ENCODE data around the gene JAM3. TPM values are rescaled to one million over a fixed set of nuclear protein-coding genes. Genes with fewer than 3 reads are reported as not detected.
A peak's percentile ranks its signal among the peaks of the same experiment; 100 is the strongest.

The JAM3 gene
- total RNA-seq, 1 donor from 2014 or later: 68.1 TPM

DNA sequence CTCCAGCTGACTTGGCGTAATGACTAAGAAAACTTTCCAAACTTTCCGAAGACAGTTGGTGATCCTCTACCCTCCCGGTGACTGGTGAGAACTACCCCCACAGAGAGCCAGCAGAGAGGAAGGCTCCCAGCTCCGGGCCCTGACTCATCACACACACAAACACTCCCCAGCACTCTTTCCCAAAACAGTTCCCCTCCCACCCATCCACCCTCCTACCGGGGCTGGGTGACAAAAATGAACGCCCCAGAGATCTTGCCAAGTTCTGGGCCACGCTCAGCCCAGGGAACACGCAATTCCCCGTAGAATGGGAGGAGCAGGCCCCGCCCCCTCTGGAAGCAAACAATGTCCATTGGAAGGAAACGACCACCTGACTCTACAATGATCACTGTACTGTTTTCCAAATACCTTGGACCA is 21.3 kb upstream of the JAM3 start:
- no peak overlapping the region for H3K9ac ChIP-seq
- no peak for DNase-seq (ENCODE audit: low spot score)
- peaks cover 3% of the 10 kb centered on the region for H3K4me1 ChIP-seq
- no peaks in the 10 kb centered on the region for H3K36me3 ChIP-seq
- Mint-ChIP-seq H3K4me3 (no peak overlapping the region), H3K27me3 (ENCODE audit: insufficient read depth, low read depth) (peaks cover 11% of the 10 kb centered on the region), H3K9me3 (peaks cover 2% of the 10 kb centered on the region), H3K4me1 (peaks cover 18% of the 10 kb centered on the region), H3K27ac (no peak overlapping the region), H3K36me3 (no peaks in the 10 kb centered on the region)
- TF ChIP-seq EZH2phosphoT487 (IDR thresholded peaks at IDR 0.05): no peak
- H4K20me1 ChIP-seq (ENCODE audit: low read depth): no peaks in the 10 kb centered on the region
- H3K4me3 ChIP-seq: no peak overlapping the region
- H3K27me3 ChIP-seq: peaks cover 10% of the 10 kb centered on the region
- H3K79me2 ChIP-seq (ENCODE audit: low read depth): no peaks in the 10 kb centered on the region
- H3K4me2 ChIP-seq: no peak overlapping the region
- no peaks in the 10 kb centered on the region for H3F3A ChIP-seq (ENCODE audit: low read depth)
- no peaks in the 10 kb centered on the region for H3K9me3 ChIP-seq (ENCODE audit: low read depth)
- no peak overlapping the region for H3K27ac ChIP-seq
- H2AFZ ChIP-seq (replicated peaks): peak overlapping the region; percentile 4

DNA sequence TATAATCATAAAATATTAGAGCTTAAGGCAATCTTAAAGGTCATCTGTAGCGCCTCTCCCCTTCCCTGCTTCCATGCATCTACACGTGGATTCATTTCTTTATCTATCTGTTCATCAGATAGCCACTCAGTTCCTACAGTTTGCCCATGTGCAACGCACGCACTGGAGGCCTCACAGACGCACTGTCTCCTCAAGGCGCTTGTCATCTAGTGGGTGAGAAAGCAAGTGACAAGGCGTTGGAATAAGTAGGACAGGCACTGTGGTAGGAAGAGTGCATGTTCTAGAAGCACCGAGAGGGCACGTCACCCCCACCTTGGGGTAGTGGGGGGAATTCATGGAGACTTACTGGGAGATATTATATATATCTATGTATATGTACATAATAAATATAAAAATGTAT is 20.8 kb upstream of the JAM3 start:
- Mint-ChIP-seq H3K36me3 (no peaks in the 10 kb centered on the region), H3K4me3 (no peak overlapping the region), H3K27ac (no peak overlapping the region), H3K27me3 (ENCODE audit: insufficient read depth, low read depth) (peaks cover 11% of the 10 kb centered on the region), H3K4me1 (peaks cover 21% of the 10 kb centered on the region), H3K9me3 (peaks cover 2% of the 10 kb centered on the region)
- H3K4me1 ChIP-seq: peaks cover 3% of the 10 kb centered on the region
- peak overlapping the region; percentile 4 for H2AFZ ChIP-seq (replicated peaks)
- H3K79me2 ChIP-seq (ENCODE audit: low read depth): no peaks in the 10 kb centered on the region
- DNase-seq (ENCODE audit: low spot score): no peak
- H3F3A ChIP-seq (ENCODE audit: low read depth): no peaks in the 10 kb centered on the region
- no peaks in the 10 kb centered on the region for H3K9me3 ChIP-seq (ENCODE audit: low read depth)
- no peaks in the 10 kb centered on the region for H4K20me1 ChIP-seq (ENCODE audit: low read depth)
- H3K27me3 ChIP-seq: peaks cover 10% of the 10 kb centered on the region
- H3K36me3 ChIP-seq: no peaks in the 10 kb centered on the region
- H3K9ac ChIP-seq: no peak overlapping the region
- no peak overlapping the region for H3K4me2 ChIP-seq
- TF ChIP-seq EZH2 (IDR thresholded peaks at IDR 0.05): no peak
- no peak for TF ChIP-seq EZH2phosphoT487 (IDR thresholded peaks at IDR 0.05)
- TF ChIP-seq, protein P1, sequence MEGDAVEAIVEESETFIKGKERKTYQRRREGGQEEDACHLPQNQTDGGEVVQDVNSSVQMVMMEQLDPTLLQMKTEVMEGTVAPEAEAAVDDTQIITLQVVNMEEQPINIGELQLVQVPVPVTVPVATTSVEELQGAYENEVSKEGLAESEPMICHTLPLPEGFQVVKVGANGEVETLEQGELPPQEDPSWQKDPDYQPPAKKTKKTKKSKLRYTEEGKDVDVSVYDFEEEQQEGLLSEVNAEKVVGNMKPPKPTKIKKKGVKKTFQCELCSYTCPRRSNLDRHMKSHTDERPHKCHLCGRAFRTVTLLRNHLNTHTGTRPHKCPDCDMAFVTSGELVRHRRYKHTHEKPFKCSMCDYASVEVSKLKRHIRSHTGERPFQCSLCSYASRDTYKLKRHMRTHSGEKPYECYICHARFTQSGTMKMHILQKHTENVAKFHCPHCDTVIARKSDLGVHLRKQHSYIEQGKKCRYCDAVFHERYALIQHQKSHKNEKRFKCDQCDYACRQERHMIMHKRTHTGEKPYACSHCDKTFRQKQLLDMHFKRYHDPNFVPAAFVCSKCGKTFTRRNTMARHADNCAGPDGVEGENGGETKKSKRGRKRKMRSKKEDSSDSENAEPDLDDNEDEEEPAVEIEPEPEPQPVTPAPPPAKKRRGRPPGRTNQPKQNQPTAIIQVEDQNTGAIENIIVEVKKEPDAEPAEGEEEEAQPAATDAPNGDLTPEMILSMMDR (IDR thresholded peaks at IDR 0.05): no peak
- H3K27ac ChIP-seq: no peak overlapping the region
- no peak overlapping the region for H3K4me3 ChIP-seq

DNA sequence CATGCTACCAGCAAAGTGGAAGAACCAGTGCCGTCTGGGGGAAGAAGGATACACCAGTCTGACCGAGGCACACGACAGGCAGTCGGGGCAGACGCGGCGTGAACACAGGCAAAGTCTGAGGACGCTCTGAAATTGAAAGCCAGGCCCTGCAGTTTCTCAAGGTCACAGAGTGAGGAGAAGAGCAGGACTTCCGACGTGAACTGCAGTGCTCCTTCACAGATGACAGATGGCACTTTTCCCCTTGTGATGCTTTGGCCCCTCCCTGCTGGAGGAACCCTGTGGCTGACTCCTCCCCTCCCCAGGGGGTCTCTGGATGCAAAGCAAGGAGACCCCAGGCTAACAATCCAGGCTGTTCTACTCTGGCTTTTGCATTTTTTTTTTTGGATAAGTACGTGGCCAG is 19.6 kb upstream of the JAM3 start:
- Histone ChIP-seq H4K20me1 (ENCODE audit: low read depth) (no peaks in the 10 kb centered on the region), H3F3A (ENCODE audit: low read depth) (no peaks in the 10 kb centered on the region), H3K27ac (no peak overlapping the region), H3K79me2 (ENCODE audit: low read depth) (no peaks in the 10 kb centered on the region), H3K36me3 (no peaks in the 10 kb centered on the region), H3K4me2 (no peak overlapping the region), H3K27me3 (peaks cover 10% of the 10 kb centered on the region), H3K9me3 (ENCODE audit: low read depth) (no peaks in the 10 kb centered on the region), H3K9ac (no peak overlapping the region), H3K4me1 (peaks cover 3% of the 10 kb centered on the region), H3K4me3 (no peak overlapping the region), H2AFZ (replicated peaks) (no peak overlapping the region)
- H3K27ac Mint-ChIP-seq: no peak overlapping the region
- H3K4me3 Mint-ChIP-seq: no peak overlapping the region
- no peaks in the 10 kb centered on the region for H3K36me3 Mint-ChIP-seq
- DNase-seq (ENCODE audit: low spot score): no peak
- TF ChIP-seq EZH2 (IDR thresholded peaks at IDR 0.05) (no peak), EZH2phosphoT487 (IDR thresholded peaks at IDR 0.05) (no peak)
- TF ChIP-seq, protein P1 (IDR thresholded peaks at IDR 0.05): no peak
- peaks cover 26% of the 10 kb centered on the region for H3K4me1 Mint-ChIP-seq
- H3K27me3 Mint-ChIP-seq (ENCODE audit: insufficient read depth, low read depth): peaks cover 7% of the 10 kb centered on the region
- H3K9me3 Mint-ChIP-seq: peaks cover 2% of the 10 kb centered on the region

DNA sequence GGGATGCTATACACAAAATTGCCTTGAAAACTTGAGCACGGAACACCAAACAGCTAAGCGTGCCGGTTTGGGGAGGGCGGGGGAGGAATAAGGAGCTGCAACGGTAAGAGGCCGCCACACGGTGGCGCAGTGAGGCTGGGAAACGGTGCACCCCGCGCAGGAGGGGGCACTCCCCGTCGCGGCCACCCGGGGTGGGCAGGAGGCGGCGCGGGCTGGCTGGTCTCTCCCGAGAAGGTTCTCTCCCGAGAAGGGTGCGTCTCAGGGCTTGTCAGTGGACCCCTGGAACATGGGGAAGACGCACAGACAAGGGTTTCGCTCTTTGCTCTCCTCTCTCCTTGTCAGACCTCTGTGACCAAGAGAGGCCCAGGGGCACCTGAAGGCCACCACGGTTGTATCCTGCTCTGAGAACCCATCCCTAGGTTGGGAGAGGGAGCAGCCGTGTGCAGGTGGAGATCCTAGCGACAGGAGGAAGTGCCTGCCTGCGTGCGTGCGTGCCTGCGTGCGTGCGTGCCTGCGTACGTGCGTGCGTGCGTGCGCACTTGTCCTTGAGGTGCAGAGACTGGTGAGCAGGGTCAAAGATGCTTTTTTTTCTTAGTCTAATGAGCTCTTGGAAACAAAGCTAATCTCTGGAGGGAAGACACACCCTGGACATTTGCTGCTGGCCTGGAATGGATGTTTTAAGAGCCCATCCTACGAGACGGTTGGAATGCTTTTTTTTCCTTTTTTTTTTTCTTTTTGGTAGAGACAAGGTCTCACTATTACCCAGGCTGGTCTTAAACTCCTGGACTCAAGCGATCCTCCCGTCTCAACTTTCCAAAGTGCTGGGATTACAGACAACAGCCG is 18.1 kb upstream of the JAM3 start:
- no peaks in the 10 kb centered on the region for H3K36me3 Mint-ChIP-seq
- Histone ChIP-seq H3K9ac (no peak overlapping the region), H3K4me3 (no peak overlapping the region), H3K9me3 (ENCODE audit: low read depth) (no peaks in the 10 kb centered on the region), H3K4me2 (peak overlapping the region; percentile 64), H4K20me1 (ENCODE audit: low read depth) (no peaks in the 10 kb centered on the region), H3K36me3 (no peaks in the 10 kb centered on the region), H3K79me2 (ENCODE audit: low read depth) (no peaks in the 10 kb centered on the region), H3K4me1 (peaks cover 3% of the 10 kb centered on the region), H3K27ac (no peak overlapping the region), H3F3A (ENCODE audit: low read depth) (no peaks in the 10 kb centered on the region), H2AFZ (replicated peaks) (peak overlapping the region; percentile 3), H3K27me3 (peaks cover 10% of the 10 kb centered on the region)
- TF ChIP-seq, protein P1 (IDR thresholded peaks at IDR 0.05): peak; percentile 94
- TF ChIP-seq EZH2 (IDR thresholded peaks at IDR 0.05): no peak
- DNase-seq (ENCODE audit: low spot score): peak; percentile 77
- H3K9me3 Mint-ChIP-seq: no peaks in the 10 kb centered on the region
- peaks cover 26% of the 10 kb centered on the region for H3K4me1 Mint-ChIP-seq
- no peak overlapping the region for H3K27ac Mint-ChIP-seq
- H3K4me3 Mint-ChIP-seq: peak overlapping the region; percentile 50
- H3K27me3 Mint-ChIP-seq (ENCODE audit: insufficient read depth, low read depth): peaks cover 9% of the 10 kb centered on the region
